OCI-LY3 (cell line): ENCODE measurements around the gene CCDC154.

Experiments used
- CTCF ChIP-seq: fragments of 200-600, 300-600 bp; sonication (generic); IDR thresholded peaks from 2 replicates; pipeline ENCODE4 v1.5.1; 2014; ENCODE audit warnings: antibody characterized with exemption, low read length, low read depth
- EZH2phosphoT487 ChIP-seq: fragments of 200-600 bp; shearing (Covaris generic); IDR thresholded peaks from 2 replicates; pipeline ENCODE4 v1.6.1; 2018; ENCODE audit warnings: antibody characterized with exemption, mixed run types, low read depth

- TF ChIP-seq CTCF (no peak), EZH2phosphoT487 (no peak)
These were observed 57.0 kb downstream of the CCDC154 start for GRCh38 chr16:1387331-1387730.
